OCI-LY1 (cell line): ENCODE results near the gene SLX4IP.

Experiments used
- EZH2 ChIP-seq: fragments of 200-600 bp; sonication (generic), shearing (Covaris generic); IDR thresholded peaks from 2 replicates; pipeline ENCODE4 v1.8.0; 2017; ENCODE audit warnings: borderline replicate concordance, mixed run types, mild to moderate bottlenecking, antibody characterized with exemption, low read length, moderate library complexity, mixed read lengths
- TF ChIP-seq, protein P1 (sequence below): fragments of 200-600 bp; sonication (generic), shearing (Covaris generic); IDR thresholded peaks from 2 replicates; pipeline ENCODE4 v1.5.1; 2017; ENCODE audit warnings: mild to moderate bottlenecking, antibody characterized with exemption, low read length, moderate library complexity, mixed read lengths

DNA sequence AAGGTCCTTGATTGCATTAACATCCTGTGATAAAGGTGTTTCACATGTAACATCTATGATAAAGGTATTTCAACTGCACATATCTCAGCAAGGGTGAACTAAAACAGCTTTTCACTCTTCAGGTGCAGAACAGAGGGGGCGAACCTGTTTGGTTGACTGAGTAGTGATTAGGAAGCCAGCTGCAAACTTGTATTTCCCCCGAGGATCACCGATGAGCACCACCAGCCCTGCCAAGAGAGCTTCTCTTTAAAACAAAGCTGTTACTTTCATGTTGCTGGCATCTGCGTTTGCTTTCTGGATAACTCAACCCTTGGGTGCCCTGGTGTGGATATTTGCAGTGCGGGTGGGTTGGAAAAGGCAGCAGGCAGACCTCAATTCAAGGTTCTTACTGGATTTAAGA lies 199.1 kb downstream of the SLX4IP start:
- TF ChIP-seq, protein P1, sequence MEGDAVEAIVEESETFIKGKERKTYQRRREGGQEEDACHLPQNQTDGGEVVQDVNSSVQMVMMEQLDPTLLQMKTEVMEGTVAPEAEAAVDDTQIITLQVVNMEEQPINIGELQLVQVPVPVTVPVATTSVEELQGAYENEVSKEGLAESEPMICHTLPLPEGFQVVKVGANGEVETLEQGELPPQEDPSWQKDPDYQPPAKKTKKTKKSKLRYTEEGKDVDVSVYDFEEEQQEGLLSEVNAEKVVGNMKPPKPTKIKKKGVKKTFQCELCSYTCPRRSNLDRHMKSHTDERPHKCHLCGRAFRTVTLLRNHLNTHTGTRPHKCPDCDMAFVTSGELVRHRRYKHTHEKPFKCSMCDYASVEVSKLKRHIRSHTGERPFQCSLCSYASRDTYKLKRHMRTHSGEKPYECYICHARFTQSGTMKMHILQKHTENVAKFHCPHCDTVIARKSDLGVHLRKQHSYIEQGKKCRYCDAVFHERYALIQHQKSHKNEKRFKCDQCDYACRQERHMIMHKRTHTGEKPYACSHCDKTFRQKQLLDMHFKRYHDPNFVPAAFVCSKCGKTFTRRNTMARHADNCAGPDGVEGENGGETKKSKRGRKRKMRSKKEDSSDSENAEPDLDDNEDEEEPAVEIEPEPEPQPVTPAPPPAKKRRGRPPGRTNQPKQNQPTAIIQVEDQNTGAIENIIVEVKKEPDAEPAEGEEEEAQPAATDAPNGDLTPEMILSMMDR: no peak
- no peak for TF ChIP-seq EZH2
